RPMI7951 (cell line): ENCODE measurements around the gene NRXN3. TPM values are rescaled to one million over a fixed set of nuclear protein-coding genes. Genes with fewer than 3 reads are reported as not detected.

Source experiments
- DNase-seq: peaks from one replicate; pipeline ENCODE4 v3.0.0-alpha.2; 2012; ENCODE audit warnings: low read depth
- total RNA-seq: library from RNA; depleted of rRNA; stranded (reverse); fragments of >200 nt; shearing (Covaris generic); gene quantifications from 2 replicates; pipeline ENCODE4 v1.2.3, GENCODE V29; 2014

NRXN3 gene
- total RNA-seq, 1 experiment from 2014 or later: 0.24 TPM

- DNase-seq: no peak
Measured at GRCh38 chr14:79861111-79861510, 1690.9 kb downstream of the NRXN3 start.

GRCh38 chr14:79862045-79862444 lies 1691.9 kb downstream of the NRXN3 start:
- no peak for DNase-seq

GRCh38 chr14:79871136-79871535 lies 1701.0 kb downstream of the NRXN3 start:
- DNase-seq: no peak

DNA sequence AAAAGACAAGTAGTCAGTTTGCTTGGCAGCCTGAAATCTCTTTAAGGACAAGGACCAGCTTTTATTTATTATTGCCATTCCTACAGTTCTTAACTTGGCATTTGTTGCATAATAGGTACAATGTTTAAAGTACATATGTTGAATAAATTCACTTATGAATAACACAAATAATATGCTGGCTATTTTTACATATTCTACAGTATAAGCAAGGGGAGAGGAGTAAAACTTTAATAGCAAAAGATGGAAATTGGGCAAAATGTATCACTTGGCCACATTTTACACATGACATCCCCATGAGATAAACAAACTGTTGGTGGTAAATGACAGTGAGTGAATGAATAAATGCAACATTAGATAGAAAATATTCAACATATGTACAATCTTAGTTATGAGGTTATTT lies 1708.1 kb downstream of the NRXN3 start:
- DNase-seq: no peak

- no peak for DNase-seq
Measured at GRCh38 chr14:79878785-79879184, 1708.6 kb downstream of the NRXN3 start.

- no peak for DNase-seq
Measured at GRCh38 chr14:79881299-79881698, 1711.1 kb downstream of the NRXN3 start.

GRCh38 chr14:79890527-79890926 lies 1720.4 kb downstream of the NRXN3 start:
- DNase-seq: no peak

- DNase-seq: no peak
Measured at GRCh38 chr14:79896009-79896408, 1725.8 kb downstream of the NRXN3 start.

GRCh38 chr14:79899610-79900009 lies 1729.4 kb downstream of the NRXN3 start:
- DNase-seq: no peak

- no peak for DNase-seq
Measured at GRCh38 chr14:79904497-79904896, 1734.3 kb downstream of the NRXN3 start.

GRCh38 chr14:79906994-79907393 lies 1736.8 kb downstream of the NRXN3 start:
- no peak for DNase-seq

DNA sequence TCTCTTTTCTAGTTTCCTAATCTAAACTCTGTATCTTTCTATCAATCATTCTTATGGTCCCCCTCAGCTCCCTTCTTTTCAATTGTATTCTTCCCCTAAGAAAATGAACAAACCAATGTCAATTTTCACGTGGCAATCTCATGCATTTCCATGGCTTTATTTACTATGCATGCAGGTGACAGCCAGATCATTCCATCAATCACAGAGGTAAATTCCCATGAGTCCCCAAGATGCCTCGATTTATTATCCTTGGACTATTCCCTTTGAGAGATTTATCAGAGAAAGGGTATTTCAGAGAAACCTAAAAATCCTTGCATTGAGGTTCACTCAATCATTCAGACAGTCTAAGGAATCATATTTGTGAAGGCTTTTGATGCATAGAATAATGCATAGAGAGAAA lies 1739.9 kb downstream of the NRXN3 start:
- no peak for DNase-seq

GRCh38 chr14:79911744-79912143 lies 1741.6 kb downstream of the NRXN3 start:
- no peak for DNase-seq

GRCh38 chr14:79914595-79914994 lies 1744.4 kb downstream of the NRXN3 start:
- DNase-seq: no peak

DNA sequence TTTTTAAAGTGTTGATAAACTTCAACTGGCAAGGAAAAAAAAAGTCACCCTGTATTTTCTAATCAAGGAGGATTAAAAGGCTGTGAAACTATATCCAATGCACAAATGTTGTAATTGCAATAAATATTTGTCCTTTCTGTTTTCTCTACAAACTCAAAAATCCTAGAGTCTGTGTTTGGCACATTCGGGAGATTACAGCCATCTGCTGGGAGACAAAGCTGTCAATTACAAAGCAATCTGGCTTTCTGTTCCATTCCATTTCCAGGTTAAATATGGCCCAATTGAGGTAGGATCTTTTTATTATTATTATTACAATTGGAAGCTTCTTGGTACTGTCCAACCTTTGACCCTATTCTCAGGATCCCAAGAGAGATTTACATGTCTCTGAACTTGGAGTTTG lies 1745.2 kb downstream of the NRXN3 start:
- DNase-seq: no peak

- DNase-seq: no peak
Measured at GRCh38 chr14:79916281-79916680, 1746.1 kb downstream of the NRXN3 start.

DNA sequence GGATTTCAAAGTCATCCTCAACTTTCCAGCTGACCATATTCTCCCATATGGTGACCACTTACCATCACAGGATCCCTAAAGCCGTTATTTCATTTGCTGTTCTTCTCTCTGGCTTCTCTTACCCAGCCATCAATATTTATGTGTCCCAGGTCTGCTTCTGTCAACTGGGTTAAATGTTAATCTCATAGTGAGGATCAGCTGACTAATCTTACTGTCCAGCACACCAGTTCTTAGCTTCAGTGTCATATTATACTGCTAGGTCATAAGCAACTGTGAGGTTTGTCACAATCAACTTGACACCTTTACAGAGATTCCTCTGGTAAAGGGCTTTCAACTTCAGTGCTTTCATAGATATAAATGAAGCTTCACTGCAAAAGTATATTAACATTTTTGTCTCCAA lies 1746.7 kb downstream of the NRXN3 start:
- DNase-seq: no peak
